K562 (cell line): ENCODE data around the gene CCP110. TPM values are rescaled to one million over a fixed set of nuclear protein-coding genes. Genes with fewer than 3 reads are reported as not detected.

Source experiments
- ATAC-seq: fragments of 200-7000 bp; cut with Tn5 transposase; 3 replicates; pipeline ENCODE4 v1.9.1; 2020; ENCODE audit warnings: moderate library complexity
- BruUV-seq: library from RNA; stranded (reverse); fragments of 400-500 nt; replicated peaks from 2 replicates; lab custom pipeline; 2021; lab: Mats Ljungman, UMichigan
- CTCF ChIA-PET: fragments of 300-600 bp; formaldehyde crosslinking; extraction: SDS; loops from one replicate; lab custom pipeline; 2021; ENCODE audit warnings: low intra/inter-chr PET ratio; lab: Yijun Ruan, JAX
- POLR2A ChIA-PET: fragments of 300-600, 350-650 bp; sonication (Branson Sonifier 250); formaldehyde crosslinking; extraction: SDS; loops from one replicate; lab custom pipeline; 2021; ENCODE audit warnings: antibody characterized with exemption, inconsistent platforms; lab: Yijun Ruan, JAX
- DNase-seq, 4 experiments: peaks; one replicate each; pipeline versions ENCODE4 v3.0.0 to v3.0.0-alpha.2; 2011 to 2018; ENCODE audit warnings: low spot score in 3 of 4, mixed read lengths in 3 of 4; ENCODE audit errors: extremely low read depth in 1 of 4
- FAIRE-seq: peaks from 2 replicates; lab custom pipeline; 2011; peaks lifted over from hg19 to GRCh38; lab: Jason Lieb, UNC
- H2AFZ ChIP-seq: 2 replicates; pipeline ENCODE4 v1.6.0; 2011; ENCODE audit warnings: low read depth, low read length, control low read depth, inconsistent platforms
- H3K27ac ChIP-seq: fragments of 200-600 bp; 3 replicates; pipeline ENCODE4 v1.8.0; 2011; ENCODE audit warnings: low read depth, mild to moderate bottlenecking, control low read depth, inconsistent platforms, low read length, moderate library complexity, mixed read lengths; ENCODE audit errors: extremely low read depth
- H3K27me3 ChIP-seq, 2 experiments: fragments of 300-600 bp in 1 of 2; 2 replicates in 1 of 2; 3 replicates in 1 of 2; pipeline versions ENCODE4 v1.6.0 to v1.8.0; 2011; ENCODE audit warnings: inconsistent platforms in 2 of 2, low read length in 2 of 2, mild to moderate bottlenecking in 1 of 2, mixed read lengths in 1 of 2, moderate library complexity in 1 of 2; ENCODE audit not compliant: control insufficient read depth in 2 of 2, insufficient read depth in 2 of 2
- H3K36me3 ChIP-seq: fragments of 300-600 bp; 3 replicates; pipeline ENCODE4 v1.8.0; 2011; ENCODE audit warnings: mild to moderate bottlenecking, low read length, inconsistent platforms; ENCODE audit not compliant: control insufficient read depth, insufficient read depth
- H3K4me1 ChIP-seq, 2 experiments: fragments of 200-600 bp in 1 of 2; replicated peaks in 1 of 2; 2 replicates in 1 of 2; 3 replicates in 1 of 2; pipeline versions ENCODE4 v1.5.1 to v1.8.0; 2011; ENCODE audit warnings: inconsistent platforms in 2 of 2, low read length in 2 of 2, mild to moderate bottlenecking in 1 of 2, mixed read lengths in 1 of 2, moderate library complexity in 1 of 2; ENCODE audit not compliant: control insufficient read depth in 2 of 2, insufficient read depth in 2 of 2
- H3K4me2 ChIP-seq: 2 replicates; pipeline ENCODE4 v1.6.1; 2011; ENCODE audit warnings: low read length, control low read depth, inconsistent platforms, mixed read lengths; ENCODE audit not compliant: insufficient read depth
- H3K4me3 ChIP-seq: fragments of 200-600 bp; sonication (generic), shearing (Covaris generic); 2 replicates; pipeline ENCODE4 v1.5.1; 2016; ENCODE audit warnings: control low read depth, inconsistent platforms
- H3K79me2 ChIP-seq: fragments of 200-600 bp; 3 replicates; pipeline ENCODE4 v1.8.0; 2011; ENCODE audit warnings: low read length, inconsistent platforms; ENCODE audit not compliant: control insufficient read depth, insufficient read depth
- H3K9ac ChIP-seq, 2 experiments: 2 replicates each; pipeline versions ENCODE4 v1.6.0 to v1.6.1; 2011; ENCODE audit warnings: low read depth in 2 of 2, low read length in 2 of 2, control low read depth in 1 of 2, inconsistent platforms in 1 of 2, mild to moderate bottlenecking in 1 of 2, mixed read lengths in 1 of 2; ENCODE audit not compliant: insufficient read depth in 1 of 2
- H3K9me1 ChIP-seq: one replicate; pipeline ENCODE4 v1.6.0; 2011; ENCODE audit warnings: inconsistent platforms, mild to moderate bottlenecking, low read length, moderate library complexity; ENCODE audit not compliant: control insufficient read depth, insufficient read depth
- H3K9me3 ChIP-seq: replicated peaks from 2 replicates; pipeline ENCODE4 v1.5.1; 2011; ENCODE audit warnings: low read depth, low read length, inconsistent platforms; ENCODE audit not compliant: control insufficient read depth, insufficient read depth
- H4K20me1 ChIP-seq: replicated peaks from 2 replicates; pipeline ENCODE4 v1.6.1; 2011; ENCODE audit warnings: low read length, inconsistent platforms, mixed read lengths; ENCODE audit not compliant: control insufficient read depth, insufficient read depth
- CBFA2T2 ChIP-seq: fragments of 450-650 bp; conservative IDR thresholded peaks from 2 replicates; pipeline ENCODE4 v1.6.1; 2017; ENCODE audit warnings: mild to moderate bottlenecking
- GATA2 ChIP-seq: sonication (generic); formaldehyde crosslinking; IDR thresholded peaks from 2 replicates; pipeline ENCODE4 v1.4.0; 2020; ENCODE audit warnings: mild to moderate bottlenecking, missing genetic modification reagents
- HDAC2 ChIP-seq: fragments of 450-650 bp; IDR thresholded peaks from 2 replicates; pipeline ENCODE4 v1.6.1; 2016; ENCODE audit warnings: mild to moderate bottlenecking
- HNRNPLL ChIP-seq: fragments of 200-400 bp; formaldehyde crosslinking; IDR thresholded peaks from 2 replicates; pipeline ENCODE4 v1.6.1; 2017; ENCODE audit warnings: low read length, low read depth, mild to moderate bottlenecking; ENCODE audit not compliant: poor library complexity, severe bottlenecking
- MNT ChIP-seq, 2 experiments: fragments of 450-650 bp; conservative IDR thresholded peaks; 2 replicates each; pipeline ENCODE4 v1.6.1; 2017; ENCODE audit warnings: mild to moderate bottlenecking in 2 of 2, moderate library complexity in 2 of 2
- NELFE ChIP-seq: IDR thresholded peaks from 2 replicates; pipeline ENCODE4 v1.6.1; 2011; ENCODE audit warnings: mild to moderate bottlenecking; ENCODE audit not compliant: insufficient read depth, insufficient read length
- SPI1 ChIP-seq: IDR thresholded peaks from 2 replicates; pipeline ENCODE4 v1.6.1; 2011; ENCODE audit warnings: low read depth, low read length, control low read depth, borderline replicate concordance
- TCF7L2 ChIP-seq: fragments of 150-350 bp; IDR thresholded peaks from 2 replicates; pipeline ENCODE4 v1.6.1; 2016; ENCODE audit warnings: low read depth, mild to moderate bottlenecking, low read length, moderate library complexity
- YY1 ChIP-seq, 3 experiments: IDR thresholded peaks; 2 replicates each; pipeline ENCODE4 v1.6.1; 2011; ENCODE audit warnings: low read length in 2 of 3, mild to moderate bottlenecking in 2 of 3, moderate library complexity in 2 of 3, borderline replicate concordance in 1 of 3, control low read depth in 1 of 3, low read depth in 1 of 3; ENCODE audit not compliant: insufficient read depth in 3 of 3, insufficient replicate concordance in 2 of 3, control insufficient read depth in 1 of 3, insufficient read length in 1 of 3; ENCODE audit errors: extremely low read depth in 1 of 3
- ZNF316 ChIP-seq: fragments of 450-650 bp; IDR thresholded peaks from 2 replicates; pipeline ENCODE4 v1.6.1; 2016
- WGBS: fragments of 100-300 bp; shearing (Covaris generic); methylation state at CpG from one replicate; pipeline ENCODE4 v1.1.6; 2016; ENCODE audit warnings: low coverage, mixed read lengths; ENCODE audit not compliant: insufficient coverage; ENCODE audit errors: missing lambda C conversion rate; 5-methylcytosine and 5-hydroxymethylcytosine counted together
- in situ Hi-C: fragments of 300-500 bp; cut with MboI; formaldehyde crosslinking; loops from 4 replicates; pipeline ENCODE4 v1.15.0; 2018; ENCODE audit warnings: inconsistent platforms, mixed read lengths
- intact Hi-C: fragments of 100-400 bp; cut with micrococcal nuclease; formaldehyde crosslinking; loops from 2 replicates; pipeline ENCODE4 v1.14.2; 2022
- polyA plus RNA-seq, 8 experiments: library from polyadenylated mRNA; depleted of rRNA in 4 of 8; stranded (reverse) in 5 of 8; unstranded in 3 of 8; fragments of >200 nt; fragmentation: Nextera tagmentation in 2 of 8; fragmentation: Illumina TruSeq in 1 of 8; extraction: Ambion mirVana in 2 of 8; extraction: Trizol in 1 of 8; gene quantifications; 2 replicates each; pipeline versions ENCODE4 v1.2.1 to v1.2.3, GENCODE V29; 2011 to 2014; ENCODE audit warnings: inconsistent platforms in 1 of 8, missing spikeins in 1 of 8
- total RNA-seq, 7 experiments: library from RNA; depleted of rRNA in 6 of 7; stranded (reverse); fragments of >200 nt in 6 of 7; fragmentation: Illumina TruSeq in 2 of 7; extraction: Trizol in 2 of 7; gene quantifications; 2 replicates each; pipeline versions ENCODE4 v1.2.1 to v1.2.3, GENCODE V29; 2011 to 2021; ENCODE audit warnings: low replicate concordance in 1 of 7
- TF ChIP-seq, protein P1 (sequence below), 2 experiments: fragments of 450-650 bp in 1 of 2; sonication (generic) in 1 of 2; formaldehyde crosslinking in 1 of 2; IDR thresholded peaks in 1 of 2; conservative IDR thresholded peaks in 1 of 2; 2 replicates each; pipeline versions ENCODE4 v1.6.1 to v1.8.1; 2016 to 2023; ENCODE audit warnings: mild to moderate bottlenecking in 2 of 2, moderate library complexity in 2 of 2, inconsistent platforms in 1 of 2, missing genetic modification reagents in 1 of 2
- TF ChIP-seq, protein P2 (sequence below): fragments of 450-650 bp; IDR thresholded peaks from 2 replicates; pipeline ENCODE4 v1.6.1; 2016

Gene CCP110
- total and polyA plus RNA-seq, 9 of the 15 experiments (the other 6 are each of a cell fraction or from before 2014, with no cell fraction given): 3.5 to 16.1 (median 12.1) TPM

DNA sequence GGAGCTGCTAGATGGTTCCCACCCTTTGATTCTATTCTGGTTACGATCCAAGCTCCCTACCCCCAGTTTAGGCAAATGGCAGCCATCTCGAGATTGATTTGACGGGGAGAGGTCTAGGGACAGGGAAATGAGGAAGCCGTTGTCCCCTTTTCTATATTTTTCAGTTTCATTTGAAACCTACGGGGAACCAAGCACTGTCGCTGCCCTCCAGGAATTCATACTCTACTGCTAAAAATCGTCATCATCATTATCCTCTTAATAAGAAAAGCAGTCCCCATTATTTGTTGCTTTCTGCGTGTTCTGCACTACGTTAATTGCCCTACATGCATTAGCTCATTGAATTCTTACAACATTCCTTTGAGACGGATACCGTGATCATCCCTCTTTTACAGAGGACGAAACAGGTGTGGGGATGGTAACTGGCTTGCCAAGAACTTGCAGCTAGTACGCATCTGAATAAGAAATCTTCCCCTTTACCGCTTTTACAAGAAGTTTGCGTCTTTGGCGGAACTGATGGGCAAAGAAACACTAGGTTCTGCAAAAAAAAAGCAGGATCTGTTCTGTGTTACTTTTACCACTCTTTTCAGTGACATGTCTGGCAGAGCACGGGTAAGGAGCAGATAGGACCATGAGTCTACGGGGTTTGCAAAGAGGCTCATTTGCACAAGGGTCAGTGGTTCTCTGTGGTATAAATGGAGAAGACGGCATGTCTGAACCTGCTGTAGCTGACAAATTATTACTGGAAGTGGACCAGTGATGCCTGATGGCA is 1.1 kb downstream of the CCP110 start:
- Histone ChIP-seq H3K4me3 (peak overlapping the region; percentile 92), H3K4me2 (peak overlapping the region; percentile 92), H3K27me3 (no peaks in the 10 kb centered on the region), H3K9ac (peak overlapping the region; percentile 71 to 97), H3K9me3 (no peaks in the 10 kb centered on the region), H3K27ac (peak overlapping the region; percentile 71), H3K79me2 (peaks cover 48% of the 10 kb centered on the region), H4K20me1 (no peaks in the 10 kb centered on the region), H2AFZ (peak overlapping the region; percentile 93), H3K9me1 (no peaks in the 10 kb centered on the region), H3K36me3 (peaks cover 26% of the 10 kb centered on the region), H3K4me1 (peaks cover 27% of the 10 kb centered on the region in 2 experiments; a peak in 4 of 5 replicates)
- BruUV-seq: TSS peak; percentile 35
- 4% methylated on average over 19 of the region's 19 CpGs for WGBS
- POLR2A ChIA-PET: interaction anchor here (0.6 to 1.9 kb wide), 8 partner anchors 11 to 1269 kb away, joined by 3 to 7 read pairs (median 4); no protein-coding TSS in a partner anchor
- TF ChIP-seq YY1 (IDR thresholded peaks at IDR 0.05; ENCODE audit: borderline replicate concordance in 1 of 3, control insufficient read depth in 1 of 3, extremely low read depth in 1 of 3, insufficient read depth in 3 of 3, insufficient read length in 1 of 3, insufficient replicate concordance in 2 of 3, low read depth in 1 of 3, low read length in 2 of 3) (peak in 1 of 3 experiments; percentile 78), ZNF316 (peak; percentile 6; the same call in 1 of the 2 replicates), SPI1 (peak; percentile 69; the same call in 1 of the 2 replicates), NELFE (no peak), CBFA2T2 (no peak), TCF7L2 (no peak), MNT (conservative IDR thresholded peaks at IDR 0.05) (0 out of 4 replicates have a peak, but pooled peaks of 1 of the 2 experiments have one; percentile 17), HDAC2 (0 out of 2 replicates have a peak, but pooled peaks have one; percentile 18), GATA2 (CRISPR knock-in tag) (peak; percentile 49; the same call in 1 of the 2 replicates), HNRNPLL (peak; percentile 85)
- TF ChIP-seq, protein P1, sequence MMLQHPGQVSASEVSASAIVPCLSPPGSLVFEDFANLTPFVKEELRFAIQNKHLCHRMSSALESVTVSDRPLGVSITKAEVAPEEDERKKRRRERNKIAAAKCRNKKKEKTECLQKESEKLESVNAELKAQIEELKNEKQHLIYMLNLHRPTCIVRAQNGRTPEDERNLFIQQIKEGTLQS (IDR thresholded peaks at IDR 0.05): no peak
- TF ChIP-seq, protein P1 (CRISPR knock-in tag; conservative IDR thresholded peaks at IDR 0.05): no peak
- TF ChIP-seq, protein P2, sequence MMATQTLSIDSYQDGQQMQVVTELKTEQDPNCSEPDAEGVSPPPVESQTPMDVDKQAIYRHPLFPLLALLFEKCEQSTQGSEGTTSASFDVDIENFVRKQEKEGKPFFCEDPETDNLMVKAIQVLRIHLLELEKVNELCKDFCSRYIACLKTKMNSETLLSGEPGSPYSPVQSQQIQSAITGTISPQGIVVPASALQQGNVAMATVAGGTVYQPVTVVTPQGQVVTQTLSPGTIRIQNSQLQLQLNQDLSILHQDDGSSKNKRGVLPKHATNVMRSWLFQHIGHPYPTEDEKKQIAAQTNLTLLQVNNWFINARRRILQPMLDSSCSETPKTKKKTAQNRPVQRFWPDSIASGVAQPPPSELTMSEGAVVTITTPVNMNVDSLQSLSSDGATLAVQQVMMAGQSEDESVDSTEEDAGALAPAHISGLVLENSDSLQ: 0 out of 2 replicates have a peak, but pooled peaks have one; percentile 10
- intact Hi-C loops (loop anchor here (5.0 to 10.0 kb wide), 2 partner anchors 130 to 1148 kb away; no protein-coding TSS in a partner anchor), in situ Hi-C loops (no loop called here)
- ATAC-seq (no peak; the same call in 2 of the 3 replicates), DNase-seq (peak in 2 of 4 experiments; percentile 17 to 34), FAIRE-seq (peak; percentile 55)
- CTCF ChIA-PET: no interaction called here
